GM18505 (cell line): ENCODE measurements around the gene PGGHG.

Source experiments
- ATAC-seq: cut with Tn5 transposase; IDR thresholded peaks from one replicate; pipeline ENCODE4 v1.9.1; 2021; ENCODE audit not compliant: unreplicated experiment
- POLR2A ChIP-seq: IDR thresholded peaks from 4 replicates; pipeline ENCODE4 v1.6.1; 2011; ENCODE audit warnings: borderline replicate concordance; ENCODE audit not compliant: insufficient read depth, insufficient read length; ENCODE audit errors: extremely low read depth

Gene PGGHG

GRCh38 chr11:293852-294661, 5.1 kb downstream of the PGGHG start:
- ATAC-seq = no peak
- no peak for TF ChIP-seq POLR2A

- TF ChIP-seq POLR2A = no peak
- ATAC-seq = no peak
Measured at GRCh38 chr11:294780-295179, 5.9 kb downstream of the PGGHG start.

GRCh38 chr11:295351-296170, 6.6 kb downstream of the PGGHG start:
- ATAC-seq = no peak

DNA sequence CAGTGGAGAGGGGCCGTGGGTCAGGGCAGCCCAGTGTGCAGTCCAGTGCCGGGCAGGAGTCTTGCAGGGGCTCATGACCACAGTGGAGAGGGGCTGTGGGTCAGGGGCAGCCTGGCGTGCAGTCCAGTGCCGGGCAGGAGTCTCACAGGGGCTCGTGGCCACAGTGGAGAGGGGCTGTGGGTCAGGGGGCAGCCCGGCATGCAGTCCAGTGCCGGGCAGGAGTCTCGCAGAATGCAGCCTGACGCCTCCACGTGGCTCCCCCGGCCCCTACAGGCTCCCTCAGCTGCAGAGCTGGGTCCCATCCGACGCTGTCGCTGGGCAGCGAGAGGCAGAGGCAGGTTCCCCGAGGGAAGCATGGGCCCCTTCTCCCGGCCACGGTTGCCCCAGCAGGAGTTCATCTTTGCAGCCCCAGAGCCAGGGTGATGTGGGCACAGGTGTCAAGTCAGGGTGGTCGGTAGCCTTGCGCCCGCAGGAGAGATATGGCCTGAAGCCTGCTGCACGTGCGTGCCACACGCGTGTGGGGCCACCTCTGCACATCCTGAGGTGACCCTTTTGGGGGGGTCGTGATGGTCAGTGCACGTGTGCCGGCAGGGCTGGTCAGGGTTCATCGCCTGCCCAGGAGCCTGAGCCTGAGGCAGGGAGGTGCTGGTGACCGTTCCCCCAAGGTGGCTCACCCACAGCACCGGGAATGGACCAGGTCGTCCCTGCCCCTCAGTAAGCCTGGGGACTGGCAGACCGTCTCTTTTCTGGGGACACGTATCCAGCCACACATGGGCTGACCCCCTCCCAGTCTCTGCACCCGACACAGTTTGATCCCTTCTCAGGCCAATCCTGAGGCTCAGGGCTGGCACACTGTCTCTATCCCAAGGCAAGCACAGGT, 7.5 kb downstream of the PGGHG start:
- no peak for ATAC-seq
- no peak for TF ChIP-seq POLR2A

More at GRCh38 chr11:295351-296170, 6.6 kb downstream of the PGGHG start:
- TF ChIP-seq POLR2A = no peak

DNA sequence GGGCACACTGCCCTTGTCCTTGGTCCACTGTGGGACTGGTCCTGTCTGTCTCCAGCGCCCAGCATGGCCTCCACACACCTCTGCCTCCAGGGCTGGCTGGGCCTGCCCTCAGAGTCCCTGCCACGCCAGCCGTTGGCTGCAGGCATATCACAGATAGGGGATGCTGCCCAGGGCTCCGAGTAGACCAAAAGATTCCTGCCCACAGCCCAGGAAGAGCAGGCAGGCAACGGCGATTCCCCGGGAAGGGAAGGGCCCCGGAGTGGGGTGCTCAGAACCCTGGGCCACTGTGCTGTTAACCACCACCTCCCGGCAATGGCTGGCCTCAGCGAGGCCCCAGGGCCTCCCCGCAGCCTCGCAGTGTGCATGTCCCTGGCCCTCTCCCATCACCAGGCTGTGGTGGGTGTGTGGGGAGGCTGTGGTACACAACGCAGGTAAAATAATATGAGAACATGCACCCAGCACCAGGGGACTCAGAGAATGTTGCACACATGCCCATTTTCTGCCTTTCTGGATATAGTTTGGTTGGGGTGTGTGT, 8.2 kb downstream of the PGGHG start:
- ATAC-seq = no peak
- TF ChIP-seq POLR2A = no peak

DNA sequence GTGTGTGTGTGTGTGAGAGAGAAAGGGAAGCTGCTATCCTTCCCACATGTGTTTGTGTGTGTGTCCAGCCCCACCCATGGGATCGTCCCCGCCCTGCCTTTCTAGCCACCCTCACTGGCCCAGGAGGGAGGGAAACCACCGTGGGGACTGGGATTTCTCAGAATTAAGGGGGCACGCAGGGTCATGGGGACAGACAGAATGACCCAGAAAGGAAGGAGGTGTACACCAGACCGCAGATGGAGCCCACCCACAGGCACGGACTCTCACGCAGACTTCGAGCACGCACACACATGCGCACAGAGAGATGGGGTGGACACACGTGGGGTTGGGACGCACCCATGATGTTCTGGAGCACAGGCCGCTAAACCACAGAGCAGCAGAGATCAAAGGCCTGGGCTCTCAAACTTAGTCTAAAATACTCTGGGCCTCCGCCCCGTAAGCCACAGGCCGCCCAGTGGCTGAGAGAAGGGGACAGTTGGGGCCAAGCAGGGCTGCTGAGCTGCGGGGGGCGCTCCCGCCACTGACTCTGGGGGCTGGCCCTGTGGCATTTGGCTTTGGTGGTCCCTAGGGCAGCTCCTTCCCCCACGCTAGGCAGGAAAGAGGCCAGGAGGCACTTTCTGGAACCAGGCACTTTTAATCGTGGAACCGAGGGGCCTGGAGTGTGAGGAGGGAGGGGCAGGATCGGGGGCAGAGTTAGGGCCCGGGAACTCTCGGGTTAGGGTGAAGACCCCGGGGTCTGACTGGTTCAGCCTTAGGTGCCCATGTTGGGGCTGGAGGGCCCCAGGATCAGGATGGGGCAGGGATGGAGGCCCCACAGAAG, 8.9 kb downstream of the PGGHG start:
- ATAC-seq = no peak
- no peak for TF ChIP-seq POLR2A

DNA sequence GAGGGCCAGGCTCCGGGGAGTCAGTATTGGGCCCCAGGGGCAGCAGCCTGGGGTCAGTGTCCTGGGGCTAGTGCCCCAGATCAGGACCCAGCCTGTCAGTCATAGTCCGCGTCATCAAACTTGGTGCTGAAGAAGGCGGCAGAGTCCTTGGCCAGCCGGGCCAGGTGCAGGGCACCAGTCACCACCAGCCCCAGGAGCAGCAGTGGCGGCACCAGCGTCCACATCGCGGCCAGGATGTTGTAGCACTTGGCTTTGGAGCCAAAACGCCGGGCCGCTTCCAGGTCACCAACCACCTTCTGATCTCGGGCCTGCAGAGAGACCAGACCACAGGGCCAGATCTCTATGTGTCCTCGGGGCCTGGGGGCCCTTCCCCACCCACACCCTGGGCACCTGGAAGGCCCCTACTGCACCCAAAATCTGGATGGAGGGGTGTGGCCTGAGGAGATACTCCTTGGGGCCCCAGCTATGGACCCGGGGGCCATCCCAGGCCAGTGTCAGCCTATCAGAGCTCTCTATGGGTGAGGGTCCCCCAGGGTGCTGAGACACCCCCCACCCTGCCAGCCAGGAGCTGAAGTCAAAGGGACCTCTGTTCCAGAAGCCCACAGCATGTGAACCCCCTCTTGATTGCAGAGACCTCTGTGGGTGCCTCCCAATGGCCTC, 9.6 kb downstream of the PGGHG start:
- no peak for ATAC-seq
- TF ChIP-seq POLR2A = no peak

DNA sequence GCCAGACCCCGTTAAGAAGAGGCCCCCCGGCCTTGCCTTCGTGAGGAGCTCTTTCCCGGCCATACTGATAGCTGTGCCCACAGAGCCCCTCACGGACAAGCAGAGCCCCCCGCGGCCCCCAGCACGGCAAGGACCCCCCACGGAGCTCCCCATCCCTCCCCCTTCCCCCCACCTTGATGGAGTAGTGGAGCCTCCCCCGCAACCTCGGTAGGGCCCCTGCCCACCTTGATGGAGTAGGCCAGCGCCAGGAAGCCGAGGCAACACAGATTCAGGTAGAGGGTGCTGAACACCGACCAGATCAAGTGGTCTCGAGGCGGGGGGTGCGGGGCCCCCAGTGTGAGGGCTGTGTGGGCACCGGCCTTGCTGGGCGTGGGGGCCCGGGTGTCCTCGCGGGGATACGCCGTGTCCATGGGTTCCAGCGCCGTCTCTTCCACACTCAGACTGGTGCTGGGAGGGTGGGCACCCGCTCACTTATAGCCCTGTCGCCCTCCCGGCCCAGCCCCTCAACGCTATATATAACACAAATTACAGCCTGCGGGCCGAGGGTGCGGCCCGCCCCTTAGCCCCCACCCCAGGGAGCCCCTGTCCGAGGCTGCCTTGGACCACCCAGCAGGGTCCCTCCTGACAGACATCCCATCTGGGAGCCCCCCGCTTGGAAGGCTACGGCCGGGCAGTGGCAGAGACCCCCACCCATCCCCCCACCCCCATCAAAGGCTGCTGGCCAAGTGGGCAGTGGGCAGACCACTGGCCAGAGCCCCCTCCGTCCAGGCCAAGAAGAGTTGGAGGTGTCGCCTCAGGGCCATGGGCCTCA, 10.4 kb downstream of the PGGHG start, which contains the start of gene IFITM5:
IFITM5 (minus strand) TSS at position 446 of the 811 bp plus-strand sequence; CDS start at position 410, 36 bp downstream.
- ATAC-seq = no peak
- TF ChIP-seq POLR2A = no peak

DNA sequence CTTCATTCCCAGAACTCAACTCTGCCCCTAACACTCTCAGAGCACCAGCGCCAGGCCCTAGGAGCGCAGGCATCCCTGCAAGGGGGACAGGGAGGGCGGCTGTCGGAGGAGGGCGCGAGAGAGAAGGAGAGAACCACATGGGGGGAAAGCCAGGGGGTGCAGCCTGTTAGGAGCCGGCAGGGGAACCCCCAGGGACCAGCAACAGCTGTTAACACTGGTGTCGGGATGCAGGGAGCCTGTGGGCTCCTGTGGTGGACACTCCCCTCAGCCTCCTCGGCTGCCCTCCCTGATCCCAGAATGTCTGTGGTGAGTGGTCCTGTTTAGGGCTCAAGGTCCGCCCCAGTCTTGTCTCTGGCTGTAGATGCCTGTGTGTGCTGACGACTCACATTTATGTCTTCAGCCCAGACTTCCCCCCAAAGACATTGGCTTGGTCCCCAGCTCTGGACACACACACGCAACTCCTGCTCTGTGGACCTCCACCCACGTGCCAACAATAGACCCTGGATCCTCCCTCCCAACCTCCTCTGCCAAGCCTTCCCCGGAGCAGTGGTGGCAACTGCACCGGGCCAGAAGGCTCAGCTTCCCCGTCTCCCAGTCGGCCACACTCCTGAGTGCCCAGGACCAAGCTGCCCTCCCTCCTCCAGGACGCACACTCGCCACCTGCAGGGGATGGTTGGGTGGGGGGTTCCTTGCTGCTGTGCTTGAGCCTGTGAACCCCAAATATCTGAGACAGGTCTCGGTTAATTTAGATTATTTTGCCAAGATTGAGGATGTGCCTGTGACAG, 11.2 kb downstream of the PGGHG start:
- no peak for ATAC-seq
- no peak for TF ChIP-seq POLR2A

DNA sequence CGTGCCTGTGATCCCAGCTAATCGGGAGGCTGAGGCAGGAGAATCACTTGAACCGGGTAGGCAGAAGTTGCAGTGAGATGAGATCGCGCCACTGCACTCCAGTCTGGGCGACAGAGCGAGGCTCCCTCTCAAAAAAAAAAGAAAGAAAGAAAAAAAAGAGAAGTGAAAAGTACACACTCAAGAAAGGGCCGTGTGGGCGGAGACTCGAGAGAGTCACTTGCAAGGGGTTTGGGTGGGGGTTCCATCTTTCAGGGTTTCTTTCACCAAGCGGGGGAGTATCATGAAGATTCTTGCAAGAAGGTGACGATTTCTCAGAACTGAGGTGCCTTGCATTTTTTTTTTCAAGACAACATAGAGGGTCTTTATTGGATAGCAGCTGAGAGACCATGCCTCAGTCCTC, 14.4 kb downstream of the PGGHG start:
- no peak for TF ChIP-seq POLR2A
- no peak for ATAC-seq
